K562 (cell line): ENCODE results near the gene PBXIP1. TPM values are rescaled to one million over a fixed set of nuclear protein-coding genes. Genes with fewer than 3 reads are reported as not detected.

ENCODE experiments used
- ATF3 ChIP-seq, 2 experiments: fragments of 450-650 bp in 1 of 2; sonication (generic) in 1 of 2; formaldehyde crosslinking in 1 of 2; IDR thresholded peaks in 1 of 2; conservative IDR thresholded peaks in 1 of 2; 2 replicates each; pipeline versions ENCODE4 v1.6.1 to v1.8.1; 2016 to 2023; ENCODE audit warnings: mild to moderate bottlenecking in 2 of 2, moderate library complexity in 2 of 2, inconsistent platforms in 1 of 2, missing genetic modification reagents in 1 of 2
- EGR1 ChIP-seq: fragments of 450-650 bp; conservative IDR thresholded peaks from 2 replicates; pipeline ENCODE4 v1.6.1; 2017; ENCODE audit warnings: mild to moderate bottlenecking
- ETV5 ChIP-seq: sonication (generic); formaldehyde crosslinking; IDR thresholded peaks from 2 replicates; pipeline ENCODE4 v1.4.0; 2020; ENCODE audit warnings: low read depth, mild to moderate bottlenecking, missing genetic modification reagents
- EZH2 ChIP-seq: IDR thresholded peaks from 2 replicates; pipeline ENCODE4 v1.6.1; 2012; ENCODE audit warnings: low read depth, mild to moderate bottlenecking, inconsistent platforms, low read length, borderline replicate concordance
- HEY1 ChIP-seq: fragments of 250-450 bp; sonication (Bioruptor Pico); IDR thresholded peaks from 2 replicates; pipeline ENCODE4 v1.5.0; 2020; ENCODE audit warnings: mild to moderate bottlenecking, moderate library complexity, borderline replicate concordance
- HMBOX1 ChIP-seq: sonication (generic); IDR thresholded peaks from 2 replicates; pipeline ENCODE4 v1.6.1; 2016
- NFATC3 ChIP-seq: fragments of 450-650 bp; IDR thresholded peaks from 2 replicates; pipeline ENCODE4 v1.6.1; 2017; ENCODE audit warnings: mild to moderate bottlenecking
- NFRKB ChIP-seq: fragments of 450-650 bp; IDR thresholded peaks from 2 replicates; pipeline ENCODE4 v1.6.1; 2016; ENCODE audit warnings: low read depth
- NONO ChIP-seq, 2 experiments: fragments of 200-400 bp in 1 of 2; fragments of 450-650 bp in 1 of 2; formaldehyde crosslinking in 1 of 2; IDR thresholded peaks; 2 replicates each; pipeline ENCODE4 v1.6.1; 2017; ENCODE audit warnings: low read depth in 2 of 2, mild to moderate bottlenecking in 2 of 2, moderate library complexity in 2 of 2, low read length in 1 of 2
- PHF21A ChIP-seq: fragments of 450-650 bp; IDR thresholded peaks from 2 replicates; pipeline ENCODE4 v1.6.1; 2017; ENCODE audit warnings: low read depth, borderline replicate concordance
- POLR2G ChIP-seq: fragments of 200-400 bp; formaldehyde crosslinking; IDR thresholded peaks from 2 replicates; pipeline ENCODE4 v1.6.1; 2017; ENCODE audit warnings: low read depth, mild to moderate bottlenecking, antibody characterized with exemption, low read length, moderate library complexity
- SIN3A ChIP-seq, 2 experiments: fragments of 150-350 bp in 1 of 2; IDR thresholded peaks; 2 replicates each; pipeline ENCODE4 v1.6.1; 2011 to 2016; ENCODE audit warnings: borderline replicate concordance in 2 of 2, low read depth in 2 of 2, low read length in 2 of 2, mild to moderate bottlenecking in 2 of 2, moderate library complexity in 2 of 2; ENCODE audit not compliant: control insufficient read depth in 1 of 2
- SP2 ChIP-seq: IDR thresholded peaks from 2 replicates; pipeline ENCODE4 v1.6.1; 2011; ENCODE audit warnings: mild to moderate bottlenecking, low read depth, low read length, moderate library complexity; ENCODE audit not compliant: poor library complexity, severe bottlenecking; ENCODE audit errors: extremely low read depth
- TCF15 ChIP-seq: fragments of 250-450 bp; sonication (Bioruptor Pico); IDR thresholded peaks from 2 replicates; pipeline ENCODE4 v1.8.0; 2022; ENCODE audit warnings: moderate library complexity, mild to moderate bottlenecking, inconsistent platforms
- THRA ChIP-seq: fragments of 450-650 bp; IDR thresholded peaks from 2 replicates; pipeline ENCODE4 v1.6.1; 2017; ENCODE audit warnings: mild to moderate bottlenecking, moderate library complexity
- VEZF1 ChIP-seq: fragments of 200-800 bp; sonication (Bioruptor generic); IDR thresholded peaks from 2 replicates; pipeline ENCODE4 v1.6.1; 2017; ENCODE audit warnings: missing genetic modification characterization, missing compliant biosample characterization
- ZNF263 ChIP-seq: sonication (generic); formaldehyde crosslinking; IDR thresholded peaks from 2 replicates; pipeline ENCODE4 v1.8.0; 2022; ENCODE audit warnings: mild to moderate bottlenecking, missing genetic modification reagents, borderline replicate concordance
- ZNF395 ChIP-seq: fragments of 200-800 bp; sonication (Bioruptor generic); IDR thresholded peaks from 2 replicates; pipeline ENCODE4 v1.6.1; 2017; ENCODE audit warnings: missing genetic modification characterization, missing compliant biosample characterization
- ZNF584 ChIP-seq: fragments of 200-800 bp; sonication (Bioruptor generic); IDR thresholded peaks from 2 replicates; pipeline ENCODE4 v1.6.1; 2016; ENCODE audit warnings: low read depth, mild to moderate bottlenecking, missing genetic modification characterization, missing compliant biosample characterization
- polyA plus RNA-seq, 8 experiments: library from polyadenylated mRNA; depleted of rRNA in 4 of 8; stranded (reverse) in 5 of 8; unstranded in 3 of 8; fragments of >200 nt; fragmentation: Nextera tagmentation in 2 of 8; fragmentation: Illumina TruSeq in 1 of 8; extraction: Ambion mirVana in 2 of 8; extraction: Trizol in 1 of 8; gene quantifications; 2 replicates each; pipeline versions ENCODE4 v1.2.1 to v1.2.3, GENCODE V29; 2011 to 2014; ENCODE audit warnings: inconsistent platforms in 1 of 8, missing spikeins in 1 of 8
- total RNA-seq, 7 experiments: library from RNA; depleted of rRNA in 6 of 7; stranded (reverse); fragments of >200 nt in 6 of 7; fragmentation: Illumina TruSeq in 2 of 7; extraction: Trizol in 2 of 7; gene quantifications; 2 replicates each; pipeline versions ENCODE4 v1.2.1 to v1.2.3, GENCODE V29; 2011 to 2021; ENCODE audit warnings: low replicate concordance in 1 of 7

Gene PBXIP1
- total and polyA plus RNA-seq, 9 of the 15 experiments (the other 6 are each of a cell fraction or from before 2014, with no cell fraction given): 0.13 to 8.3 (median 5.8) TPM

GRCh38 chr1:155003766-155004351 lies 48.0 kb upstream of the PBXIP1 start (continued):
- TF ChIP-seq HMBOX1 (no peak), EZH2 (no peak), NONO (IDR thresholded peaks at IDR 0.05; ENCODE audit: low read depth in 2 of 2, low read length in 1 of 2) (no peak), POLR2G (peak; percentile 38), HEY1 (no peak), TCF15 (CRISPR knock-in tag) (no peak), ETV5 (CRISPR knock-in tag) (peak; percentile 76; the same call in 1 of the 2 replicates), ZNF263 (CRISPR knock-in tag) (0 out of 2 replicates have a peak, but pooled peaks have one; percentile 24), ZNF395 (peak; percentile 67), THRA (no peak), NFRKB (0 out of 2 replicates have a peak, but pooled peaks have one; percentile 4), ATF3 (IDR thresholded peaks at IDR 0.05) (peak; percentile 40; the same call in 1 of the 2 replicates), ATF3 (CRISPR knock-in tag; conservative IDR thresholded peaks at IDR 0.05) (no peak), SIN3A (IDR thresholded peaks at IDR 0.05; ENCODE audit: borderline replicate concordance in 2 of 2, control insufficient read depth in 1 of 2, low read depth in 2 of 2, low read length in 2 of 2) (peak in 1 of 2 experiments; percentile 77; a peak in 1 of 4 replicates), ZNF584 (CRISPR knock-in tag) (peak; percentile 72), EGR1 (peak; percentile 95), NFATC3 (no peak), VEZF1 (CRISPR knock-in tag) (peak; percentile 89), PHF21A (peak; percentile 77; the same call in 1 of the 2 replicates), SP2 (no peak)
